Cardiac muscle cell (in vitro differentiated cells and primary cell): ENCODE measurements around the gene RASGRP1. TPM values are rescaled to one million over a fixed set of nuclear protein-coding genes. Genes with fewer than 3 reads are reported as not detected.

Experiments used
- DNase-seq, 2 donors: peaks; one replicate each; pipeline versions ENCODE4 v3.0.0 to v3.0.0-alpha.2; 2010 to 2017; ENCODE audit warnings: low read depth in 1 of 2, low spot score in 1 of 2
- H3K27ac ChIP-seq: fragments of 200-600 bp; sonication (generic); 2 replicates; pipeline ENCODE4 v1.5.1; 2016
- H3K27me3 ChIP-seq: fragments of 200-600 bp; sonication (generic); 2 replicates; pipeline ENCODE4 v1.6.0; 2016; ENCODE audit warnings: control low read depth
- H3K36me3 ChIP-seq: fragments of 200-600 bp; sonication (generic); 2 replicates; pipeline ENCODE4 v1.5.1; 2016; ENCODE audit warnings: control low read depth
- H3K4me1 ChIP-seq: fragments of 200-600 bp; sonication (generic); 2 replicates; pipeline ENCODE4 v1.8.1; 2017; ENCODE audit warnings: low read depth, mild to moderate bottlenecking, mixed run types
- H3K4me3 ChIP-seq: fragments of 200-600 bp; sonication (generic); 2 replicates; pipeline ENCODE4 v1.5.1; 2016; ENCODE audit warnings: mild to moderate bottlenecking
- H3K9me3 ChIP-seq: fragments of 200-600 bp; sonication (generic); 2 replicates; pipeline ENCODE4 v1.5.1; 2017; ENCODE audit warnings: low read depth, mild to moderate bottlenecking, control low read depth
- CTCF ChIP-seq: IDR thresholded peaks from 2 replicates; pipeline ENCODE4 v1.5.1; 2012; ENCODE audit warnings: low read depth, mild to moderate bottlenecking, low read length
- polyA plus RNA-seq: library from polyadenylated mRNA; unstranded; fragments of >200 nt; fragmentation: Nextera tagmentation; extraction: Ambion mirVana; gene quantifications from 2 replicates; pipeline ENCODE4 v1.2.1, GENCODE V29; 2016
- total RNA-seq: library from RNA; depleted of rRNA; stranded (reverse); fragments of >200 nt; gene quantifications from 2 replicates; pipeline ENCODE4 v1.2.3, GENCODE V29; 2016

The RASGRP1 gene
- total and polyA plus RNA-seq, 2 experiments from 2014 or later: 1.1 to 4.5 TPM

- no peaks in the 10 kb centered on the region for H3K36me3 ChIP-seq
- H3K4me1 ChIP-seq: no peaks in the 10 kb centered on the region
- no peaks in the 10 kb centered on the region for H3K9me3 ChIP-seq
- TF ChIP-seq CTCF: no peak
- no peak overlapping the region for H3K27ac ChIP-seq
- no peaks in the 10 kb centered on the region for H3K27me3 ChIP-seq
- H3K4me3 ChIP-seq: no peak overlapping the region
- DNase-seq: no peak
These were observed 56.0 kb downstream of the RASGRP1 start for GRCh38 chr15:38508647-38509046.

DNA sequence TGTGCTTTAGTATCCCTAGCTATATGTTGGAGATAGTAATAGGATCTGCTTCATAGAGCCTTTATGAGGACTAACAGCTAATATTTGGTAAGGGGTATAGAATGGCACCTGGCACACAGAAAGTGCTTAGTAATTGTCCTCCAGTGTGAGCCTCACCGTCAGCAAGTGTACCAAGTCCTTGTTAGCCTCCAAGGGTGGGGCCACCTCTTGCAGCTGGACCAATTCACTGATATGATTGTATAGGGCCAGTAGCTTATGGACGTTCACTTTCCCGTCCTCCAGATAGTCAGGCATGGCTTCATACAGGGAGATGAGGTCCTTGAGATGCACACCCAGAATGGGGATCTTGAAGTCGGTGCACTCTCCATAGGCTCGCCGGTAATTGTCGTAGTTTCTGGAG lies 57.0 kb downstream of the RASGRP1 start:
- no peak for TF ChIP-seq CTCF
- H3K27ac ChIP-seq: no peak overlapping the region

GRCh38 chr15:38506997-38507396 lies 57.6 kb downstream of the RASGRP1 start:
- no peak overlapping the region for H3K4me3 ChIP-seq
- H3K9me3 ChIP-seq: no peaks in the 10 kb centered on the region
- H3K27me3 ChIP-seq: no peaks in the 10 kb centered on the region
- DNase-seq: no peak
- TF ChIP-seq CTCF: no peak
- H3K4me1 ChIP-seq: no peaks in the 10 kb centered on the region
- H3K27ac ChIP-seq: no peak overlapping the region
- H3K36me3 ChIP-seq: no peaks in the 10 kb centered on the region

More for the DNA sequence above, 57.0 kb downstream of the RASGRP1 start:
- DNase-seq: no peak
- Histone ChIP-seq H3K4me1 (no peaks in the 10 kb centered on the region), H3K4me3 (no peak overlapping the region), H3K36me3 (no peaks in the 10 kb centered on the region), H3K27me3 (no peaks in the 10 kb centered on the region), H3K9me3 (no peaks in the 10 kb centered on the region)

DNA sequence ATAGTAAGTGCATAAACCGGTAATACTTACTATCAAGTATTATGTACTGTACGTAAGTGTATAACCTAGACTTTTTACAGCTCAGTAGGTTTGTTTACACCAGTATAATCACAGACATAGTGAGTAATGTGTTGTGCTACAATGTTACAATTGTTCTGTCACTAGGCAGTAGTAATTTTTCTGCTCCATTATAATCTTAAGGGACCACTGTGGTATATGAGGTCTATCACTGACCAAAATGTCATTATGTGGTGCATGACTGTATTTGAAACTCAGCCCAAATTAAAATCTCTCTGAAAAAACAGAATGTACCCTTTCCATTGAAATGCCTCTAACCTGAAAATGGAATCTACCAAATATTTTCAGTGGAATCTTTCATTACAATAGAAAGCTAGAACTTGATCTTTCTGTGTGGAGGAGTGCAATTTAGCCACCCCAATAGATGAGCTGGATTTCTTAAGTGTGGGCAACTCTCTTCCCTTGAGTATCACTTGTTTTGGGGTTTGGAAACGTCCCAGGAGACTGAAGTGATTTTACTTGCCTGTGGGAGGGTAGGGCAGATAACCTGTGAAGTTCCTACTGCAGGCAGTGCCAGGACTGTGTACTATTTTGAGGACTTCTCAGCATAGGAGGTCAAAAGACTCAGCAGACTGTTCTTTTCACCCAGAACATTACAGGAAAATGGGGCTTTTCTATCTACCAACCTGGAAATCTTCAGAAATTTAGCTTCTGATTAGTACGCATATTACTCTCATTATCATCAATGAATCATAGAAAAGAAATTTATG lies 59.7 kb downstream of the RASGRP1 start:
- H3K9me3 ChIP-seq: no peaks in the 10 kb centered on the region
- TF ChIP-seq CTCF: no peak
- no peaks in the 10 kb centered on the region for H3K27me3 ChIP-seq
- H3K4me1 ChIP-seq: no peaks in the 10 kb centered on the region
- DNase-seq: no peak
- H3K27ac ChIP-seq: no peak overlapping the region
- no peak overlapping the region for H3K4me3 ChIP-seq
- H3K36me3 ChIP-seq: no peaks in the 10 kb centered on the region

DNA sequence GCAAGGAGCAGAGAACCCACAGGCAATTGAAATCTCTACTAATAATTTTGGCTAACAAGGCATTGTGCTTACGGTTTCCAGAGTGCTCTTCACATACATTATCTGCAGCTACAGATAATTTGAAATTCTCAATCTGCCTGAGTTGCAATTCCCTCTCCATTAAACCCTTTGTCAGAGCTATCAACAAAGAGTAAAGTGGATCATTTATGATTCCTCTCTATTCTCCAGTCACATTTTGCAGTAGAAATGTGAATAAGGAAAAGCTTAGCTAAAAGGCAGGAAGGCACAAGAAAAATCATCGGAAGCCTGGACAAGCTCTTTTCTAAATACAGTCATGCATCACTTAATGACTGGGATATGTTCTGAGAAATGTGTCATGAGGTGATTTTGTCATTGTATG lies 61.1 kb downstream of the RASGRP1 start:
- Histone ChIP-seq H3K27me3 (no peaks in the 10 kb centered on the region), H3K27ac (no peak overlapping the region), H3K4me1 (peaks cover 3% of the 10 kb centered on the region), H3K36me3 (no peaks in the 10 kb centered on the region), H3K9me3 (no peaks in the 10 kb centered on the region), H3K4me3 (no peak overlapping the region)
- TF ChIP-seq CTCF: no peak
- no peak for DNase-seq
